DND-41 (cell line): Measurements from ENCODE around the gene HSPA12A.

ENCODE experiments used
- ATAC-seq: fragments of 200-7000 bp; cut with Tn5 transposase; 3 replicates; pipeline ENCODE4 v1.9.1; 2021; ENCODE audit warnings: low read depth; ENCODE audit not compliant: insufficient read depth
- DNase-seq: peaks from one replicate; pipeline ENCODE4 v3.0.0-alpha.2; 2020
- H2AFZ ChIP-seq: 2 replicates; pipeline ENCODE4 v1.6.0; 2012; ENCODE audit warnings: low read depth, low read length
- H3K27ac ChIP-seq: 2 replicates; pipeline ENCODE4 v1.5.1; 2012; ENCODE audit warnings: low read length, inconsistent platforms
- H3K27me3 ChIP-seq: fragments of 200-600 bp; sonication (generic); 2 replicates; pipeline ENCODE4 v1.6.0; 2012; ENCODE audit warnings: low read length, mild to moderate bottlenecking, inconsistent platforms; ENCODE audit not compliant: insufficient read depth, poor library complexity
- H3K36me3 ChIP-seq: 2 replicates; pipeline ENCODE4 v1.5.1; 2012; ENCODE audit warnings: low read length, inconsistent platforms; ENCODE audit not compliant: insufficient read depth
- H3K4me1 ChIP-seq: 2 replicates; pipeline ENCODE4 v1.5.1; 2012; ENCODE audit warnings: mild to moderate bottlenecking, low read length; ENCODE audit not compliant: insufficient read depth
- H3K4me2 ChIP-seq: 2 replicates; pipeline ENCODE4 v1.6.0; 2012; ENCODE audit warnings: mild to moderate bottlenecking, moderate library complexity, low read length, inconsistent platforms; ENCODE audit not compliant: insufficient read depth
- H3K4me3 ChIP-seq, 2 experiments: fragments of 200-600 bp in 1 of 2; shearing (Covaris generic) in 1 of 2; 2 replicates each; pipeline ENCODE4 v1.5.1; 2012 to 2016; ENCODE audit warnings: inconsistent platforms in 2 of 2, low read length in 2 of 2, mild to moderate bottlenecking in 2 of 2, low read depth in 1 of 2, moderate library complexity in 1 of 2
- H3K79me2 ChIP-seq: 2 replicates; pipeline ENCODE4 v1.6.0; 2012; ENCODE audit warnings: low read length, inconsistent platforms; ENCODE audit not compliant: insufficient read depth
- H3K9ac ChIP-seq: 2 replicates; pipeline ENCODE4 v1.6.0; 2012; ENCODE audit warnings: low read depth, mild to moderate bottlenecking, inconsistent platforms, low read length, moderate library complexity
- H3K9me3 ChIP-seq: 2 replicates; pipeline ENCODE4 v1.5.1; 2012; ENCODE audit warnings: low read length, moderate library complexity, mild to moderate bottlenecking, inconsistent platforms; ENCODE audit not compliant: insufficient read depth, severe bottlenecking
- H4K20me1 ChIP-seq: 2 replicates; pipeline ENCODE4 v1.6.0; 2012; ENCODE audit warnings: low read length; ENCODE audit not compliant: insufficient read depth
- EZH2 ChIP-seq: IDR thresholded peaks from 3 replicates; pipeline ENCODE4 v1.6.1; 2012; ENCODE audit warnings: borderline replicate concordance, low read depth, mild to moderate bottlenecking, moderate library complexity, low read length, inconsistent platforms; ENCODE audit not compliant: severe bottlenecking
- TF ChIP-seq, protein P1 (sequence below): IDR thresholded peaks from 2 replicates; pipeline ENCODE4 v1.5.1; 2012; ENCODE audit warnings: borderline replicate concordance, low read length, moderate library complexity, mild to moderate bottlenecking; ENCODE audit not compliant: poor library complexity, severe bottlenecking; ENCODE audit errors: extremely low read depth

HSPA12A gene

GRCh38 chr10:116771101-116771958, 29.0 kb upstream of the HSPA12A start:
- Histone ChIP-seq H3K4me2 (no peak overlapping the region), H3K79me2 (no peaks in the 10 kb centered on the region), H3K36me3 (no peaks in the 10 kb centered on the region), H3K27me3 (no peaks in the 10 kb centered on the region), H3K4me3 (no peak overlapping the region), H3K4me1 (no peaks in the 10 kb centered on the region), H4K20me1 (no peaks in the 10 kb centered on the region), H3K9ac (no peak overlapping the region), H2AFZ (no peak overlapping the region), H3K9me3 (no peaks in the 10 kb centered on the region), H3K27ac (no peak overlapping the region)
- DNase-seq (no peak), ATAC-seq (no peak)
- TF ChIP-seq EZH2, result no peak
- TF ChIP-seq, protein P1, sequence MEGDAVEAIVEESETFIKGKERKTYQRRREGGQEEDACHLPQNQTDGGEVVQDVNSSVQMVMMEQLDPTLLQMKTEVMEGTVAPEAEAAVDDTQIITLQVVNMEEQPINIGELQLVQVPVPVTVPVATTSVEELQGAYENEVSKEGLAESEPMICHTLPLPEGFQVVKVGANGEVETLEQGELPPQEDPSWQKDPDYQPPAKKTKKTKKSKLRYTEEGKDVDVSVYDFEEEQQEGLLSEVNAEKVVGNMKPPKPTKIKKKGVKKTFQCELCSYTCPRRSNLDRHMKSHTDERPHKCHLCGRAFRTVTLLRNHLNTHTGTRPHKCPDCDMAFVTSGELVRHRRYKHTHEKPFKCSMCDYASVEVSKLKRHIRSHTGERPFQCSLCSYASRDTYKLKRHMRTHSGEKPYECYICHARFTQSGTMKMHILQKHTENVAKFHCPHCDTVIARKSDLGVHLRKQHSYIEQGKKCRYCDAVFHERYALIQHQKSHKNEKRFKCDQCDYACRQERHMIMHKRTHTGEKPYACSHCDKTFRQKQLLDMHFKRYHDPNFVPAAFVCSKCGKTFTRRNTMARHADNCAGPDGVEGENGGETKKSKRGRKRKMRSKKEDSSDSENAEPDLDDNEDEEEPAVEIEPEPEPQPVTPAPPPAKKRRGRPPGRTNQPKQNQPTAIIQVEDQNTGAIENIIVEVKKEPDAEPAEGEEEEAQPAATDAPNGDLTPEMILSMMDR, result no peak

- DNase-seq (no peak), ATAC-seq (no peak; the same call in 2 of the 3 replicates)
- H3K27ac ChIP-seq, result no peak overlapping the region
- H3K4me3 ChIP-seq, result no peak overlapping the region
- H3K36me3 ChIP-seq, result no peaks in the 10 kb centered on the region
- no peak overlapping the region for H3K9ac ChIP-seq
- H3K79me2 ChIP-seq, result no peaks in the 10 kb centered on the region
- TF ChIP-seq, protein P1, result no peak
- no peak for TF ChIP-seq EZH2
- no peaks in the 10 kb centered on the region for H3K27me3 ChIP-seq
- no peak overlapping the region for H2AFZ ChIP-seq
- H3K9me3 ChIP-seq, result no peaks in the 10 kb centered on the region
- no peak overlapping the region for H3K4me2 ChIP-seq
- H4K20me1 ChIP-seq, result no peaks in the 10 kb centered on the region
- H3K4me1 ChIP-seq, result no peaks in the 10 kb centered on the region
Observed at GRCh38 chr10:116770281-116770680, 27.9 kb upstream of the HSPA12A start.

DNA sequence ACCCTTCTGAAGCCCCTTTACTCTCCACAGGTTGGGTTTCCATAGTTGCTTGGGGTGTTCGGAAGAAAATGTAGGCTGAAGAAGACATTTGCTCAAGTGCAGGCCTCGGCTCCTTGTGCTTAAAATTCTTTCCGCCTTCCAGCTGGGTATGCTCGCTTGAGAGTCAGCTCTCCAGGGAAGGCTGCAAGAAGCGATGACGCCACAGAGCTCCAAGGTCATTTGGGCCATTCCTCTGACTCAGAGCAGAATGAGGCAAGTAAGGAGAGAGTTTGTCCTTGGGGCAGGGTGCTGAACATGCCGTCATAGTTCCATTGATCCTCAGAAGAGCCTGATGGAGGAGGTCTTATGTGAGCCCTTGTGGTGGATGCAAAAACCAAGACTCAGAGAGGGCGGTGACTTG, 27.4 kb upstream of the HSPA12A start:
- Histone ChIP-seq H3K36me3 (no peaks in the 10 kb centered on the region), H3K27ac (no peak overlapping the region), H3K79me2 (no peaks in the 10 kb centered on the region), H3K4me1 (no peaks in the 10 kb centered on the region), H3K4me2 (no peak overlapping the region), H3K9me3 (no peaks in the 10 kb centered on the region), H3K27me3 (no peaks in the 10 kb centered on the region), H2AFZ (no peak overlapping the region), H3K9ac (no peak overlapping the region), H3K4me3 (no peak overlapping the region), H4K20me1 (no peaks in the 10 kb centered on the region)
- DNase-seq, result no peak
- TF ChIP-seq, protein P1, result no peak
- TF ChIP-seq EZH2, result no peak
- ATAC-seq, result no peak
